Activated CD8-positive, alpha-beta memory T cell treated with anti-CD3 and anti-CD28 coated beads, Interleukin-2, amount 50 U/mL, for 48 hours (primary cell): ENCODE results near the gene TFAP2A.

ENCODE experiments used
- DNase-seq: peaks from one replicate; pipeline ENCODE4 v3.0.0-alpha.2; 2020

TFAP2A gene

DNA sequence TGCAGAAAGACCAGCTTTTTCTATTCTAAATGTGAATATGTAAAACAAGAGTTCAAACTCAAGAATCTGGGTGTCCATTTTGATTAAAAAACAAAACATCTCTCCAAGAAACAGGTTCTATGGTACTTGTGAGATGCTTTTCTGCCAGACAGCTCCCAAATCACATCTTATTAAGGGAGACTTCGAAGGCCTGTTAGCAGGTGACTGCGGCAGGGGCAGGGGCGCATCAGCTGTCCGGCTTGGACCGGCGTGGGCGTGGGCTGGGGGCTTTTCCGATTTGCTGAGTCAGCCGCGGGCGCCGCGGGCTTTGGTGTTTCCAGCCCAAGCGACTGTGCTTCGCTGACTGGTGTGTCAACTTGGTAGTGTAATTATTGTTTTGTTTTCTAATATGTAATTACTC, 32.6 kb downstream of the TFAP2A start:
- DNase-seq, result no peak

GRCh38 chr6:10381830-10382208, 33.1 kb downstream of the TFAP2A start:
- no peak for DNase-seq

GRCh38 chr6:10381133-10381829, 33.6 kb downstream of the TFAP2A start:
- DNase-seq, result peak; percentile 53

- no peak for DNase-seq
Measured at GRCh38 chr6:10375391-10375969, 39.4 kb downstream of the TFAP2A start.

DNA sequence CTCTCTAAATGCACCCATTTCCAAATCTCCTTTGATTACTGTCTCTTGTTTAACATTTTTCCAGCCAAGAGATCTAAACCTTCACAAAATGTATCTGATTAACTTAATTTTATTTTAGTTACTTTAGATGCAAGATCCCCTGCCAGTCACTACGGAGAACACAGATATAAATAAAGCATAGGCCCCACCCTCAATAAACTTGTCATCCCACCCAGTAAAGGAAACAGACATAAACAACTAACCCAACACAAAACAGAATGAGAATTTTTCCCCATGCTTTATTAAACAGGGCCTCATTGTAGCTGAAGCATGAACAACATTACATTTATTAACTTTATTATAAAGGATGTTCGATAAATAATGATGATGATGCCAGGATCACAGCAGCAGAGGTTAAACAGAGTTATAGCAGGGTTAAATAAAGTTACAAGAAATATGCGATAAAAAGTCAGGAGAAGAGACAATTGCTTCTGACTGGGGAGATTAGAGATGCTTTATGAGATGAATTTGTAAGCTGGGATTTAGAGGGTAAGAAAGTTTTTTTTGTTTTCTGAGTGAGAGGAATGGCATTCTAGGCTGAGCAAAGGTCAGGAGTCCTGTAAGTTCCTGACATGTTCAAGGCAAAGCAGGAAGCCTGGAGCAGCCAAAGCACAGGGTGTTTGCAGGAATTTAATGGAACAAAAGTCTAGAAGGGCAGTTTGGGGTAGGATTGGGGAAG, 41.1 kb downstream of the TFAP2A start:
- no peak for DNase-seq

DNA sequence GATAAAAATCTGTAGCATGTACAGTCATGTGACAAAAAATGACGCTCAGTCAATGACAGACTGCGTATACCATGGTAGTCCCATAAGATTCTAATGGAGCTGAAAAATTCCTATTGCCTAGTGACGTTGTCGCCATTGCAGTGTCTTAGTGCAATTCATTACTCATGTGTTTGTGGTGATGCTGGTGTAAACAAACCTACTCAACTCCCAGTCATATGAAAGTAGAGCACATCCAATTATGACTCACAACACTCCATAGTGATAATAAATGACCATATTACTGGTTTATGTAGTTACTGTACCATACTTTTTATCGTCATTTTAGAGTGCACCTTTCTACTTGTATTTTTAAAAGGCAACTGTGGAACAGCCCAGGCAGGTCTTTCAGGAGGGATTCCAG, 45.0 kb downstream of the TFAP2A start:
- no peak for DNase-seq

DNA sequence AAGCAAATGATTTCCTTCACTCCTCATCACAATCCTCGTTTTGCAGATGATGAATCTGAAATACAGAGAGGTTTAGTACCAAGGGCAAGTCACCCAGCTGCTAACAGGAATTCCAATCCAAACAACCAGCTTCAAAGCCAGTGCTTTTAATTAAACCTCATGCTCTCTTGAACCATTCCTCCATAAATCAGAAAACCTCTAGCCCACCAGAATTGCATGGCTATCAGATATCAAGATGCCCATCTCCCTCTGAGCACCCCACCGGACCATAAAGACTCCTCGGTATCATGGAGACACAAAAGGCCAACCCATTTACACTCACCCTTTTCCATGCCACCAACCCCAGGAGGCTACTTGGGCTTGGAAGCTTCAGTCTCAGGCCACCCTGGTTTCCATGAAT, 46.0 kb downstream of the TFAP2A start:
- no peak for DNase-seq

DNA sequence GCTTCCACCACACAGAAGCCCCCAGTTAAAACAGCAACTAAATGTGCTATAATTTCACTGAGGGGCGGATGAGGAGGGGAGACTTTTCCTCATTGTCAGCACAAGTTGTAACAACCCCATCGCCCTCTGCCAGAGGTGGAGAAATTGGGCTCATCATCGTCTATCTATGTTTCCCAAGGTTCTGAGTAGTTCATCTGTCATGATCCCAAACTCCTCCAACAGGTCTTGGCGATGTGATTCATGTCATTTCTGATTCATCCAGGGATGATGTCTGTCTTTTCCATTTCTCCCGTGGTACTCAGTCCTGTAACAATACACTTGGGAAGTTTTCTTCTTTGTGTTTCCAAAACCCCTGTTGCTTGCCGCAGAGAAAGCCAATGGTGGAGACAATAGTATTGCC, 51.0 kb downstream of the TFAP2A start:
- DNase-seq, result no peak

- no peak for DNase-seq
Measured at GRCh38 chr6:10362300-10362699, 52.6 kb downstream of the TFAP2A start.

DNA sequence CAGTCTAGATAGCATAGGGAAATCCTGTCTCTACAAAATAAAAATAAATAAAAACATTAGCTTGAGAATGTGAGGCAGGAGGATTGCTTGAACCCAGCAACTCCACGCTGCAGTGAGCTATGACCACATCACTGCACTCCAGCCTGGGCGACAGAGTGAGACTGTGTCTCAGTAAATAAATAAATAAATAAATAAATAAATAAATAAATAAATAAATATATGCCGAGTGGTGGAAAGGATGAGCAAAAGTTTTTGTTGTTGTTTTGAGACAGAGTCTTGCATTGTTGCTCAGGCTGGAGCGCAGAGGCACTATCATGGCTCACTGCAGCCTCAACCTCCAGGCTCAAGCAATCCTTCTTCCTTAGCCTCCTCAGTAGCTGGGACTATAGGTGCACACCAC, 53.4 kb downstream of the TFAP2A start:
- DNase-seq, result no peak

GRCh38 chr6:10359581-10359980, 55.3 kb downstream of the TFAP2A start:
- no peak for DNase-seq

DNA sequence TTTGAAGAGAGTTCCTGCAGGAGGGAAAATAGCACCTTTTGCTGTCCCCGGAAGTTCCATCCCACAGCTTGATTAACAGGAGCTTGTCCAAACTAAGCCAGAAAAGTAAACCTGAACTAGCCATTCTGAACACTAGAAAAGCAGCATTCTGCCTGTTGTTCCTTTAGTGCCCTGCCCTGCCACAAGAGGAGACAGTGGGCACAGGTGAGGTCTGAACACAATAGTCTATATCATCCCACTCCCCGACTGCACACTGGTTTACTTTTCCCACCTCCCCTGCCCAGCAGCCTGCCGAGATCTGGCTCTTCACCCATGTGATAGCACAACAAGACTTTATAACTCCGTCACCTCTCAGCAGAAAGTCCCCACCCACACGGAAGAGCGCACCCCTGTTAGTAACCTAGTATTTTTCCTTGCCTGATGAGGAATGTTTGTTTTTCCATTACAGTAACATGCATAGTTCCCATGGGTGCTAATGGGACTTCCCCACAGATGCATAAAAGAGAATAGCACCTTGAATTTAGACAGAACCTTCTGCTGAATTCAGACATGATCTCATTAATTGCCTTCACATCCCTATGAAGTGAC, 59.7 kb downstream of the TFAP2A start:
- no peak for DNase-seq

DNA sequence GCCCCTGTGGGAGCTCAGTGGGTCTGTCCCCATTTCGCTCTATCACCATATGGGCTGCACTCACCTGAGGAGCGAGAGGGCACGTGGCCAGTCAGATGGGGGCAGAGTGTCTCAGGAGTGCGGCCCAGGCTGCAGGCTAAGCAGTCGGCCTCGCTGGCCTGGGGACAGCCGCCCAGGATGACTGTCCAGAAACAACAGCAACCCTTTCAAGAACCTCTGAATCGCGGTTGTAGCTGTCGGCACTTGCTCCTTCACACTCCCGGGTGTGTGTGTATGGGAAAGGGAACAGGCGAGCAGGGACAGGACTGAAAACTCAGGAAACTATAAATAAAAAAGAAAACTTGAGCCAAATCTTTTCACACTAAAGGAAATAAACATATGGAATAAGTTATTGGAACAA, 63.1 kb downstream of the TFAP2A start:
- no peak for DNase-seq

DNA sequence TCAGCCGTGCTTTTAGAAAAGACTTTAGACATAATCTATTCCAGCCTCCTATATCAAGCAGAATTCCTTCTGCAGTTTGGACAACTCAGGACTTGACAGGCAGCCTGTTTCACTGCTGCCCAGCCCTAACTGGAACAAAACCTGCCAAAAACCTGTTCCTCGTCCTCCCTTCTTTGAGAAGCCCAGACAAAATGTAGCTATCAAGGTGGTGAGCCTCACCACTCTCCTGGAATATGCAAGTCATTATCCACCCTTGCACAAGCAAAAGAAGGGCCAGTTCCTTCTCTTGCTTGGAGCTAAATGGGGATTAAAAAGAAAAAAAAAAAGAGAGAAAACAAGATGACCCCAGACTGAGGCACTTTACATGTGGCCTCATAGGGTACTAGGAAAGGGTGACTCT, 64.2 kb downstream of the TFAP2A start:
- DNase-seq, result no peak

DNA sequence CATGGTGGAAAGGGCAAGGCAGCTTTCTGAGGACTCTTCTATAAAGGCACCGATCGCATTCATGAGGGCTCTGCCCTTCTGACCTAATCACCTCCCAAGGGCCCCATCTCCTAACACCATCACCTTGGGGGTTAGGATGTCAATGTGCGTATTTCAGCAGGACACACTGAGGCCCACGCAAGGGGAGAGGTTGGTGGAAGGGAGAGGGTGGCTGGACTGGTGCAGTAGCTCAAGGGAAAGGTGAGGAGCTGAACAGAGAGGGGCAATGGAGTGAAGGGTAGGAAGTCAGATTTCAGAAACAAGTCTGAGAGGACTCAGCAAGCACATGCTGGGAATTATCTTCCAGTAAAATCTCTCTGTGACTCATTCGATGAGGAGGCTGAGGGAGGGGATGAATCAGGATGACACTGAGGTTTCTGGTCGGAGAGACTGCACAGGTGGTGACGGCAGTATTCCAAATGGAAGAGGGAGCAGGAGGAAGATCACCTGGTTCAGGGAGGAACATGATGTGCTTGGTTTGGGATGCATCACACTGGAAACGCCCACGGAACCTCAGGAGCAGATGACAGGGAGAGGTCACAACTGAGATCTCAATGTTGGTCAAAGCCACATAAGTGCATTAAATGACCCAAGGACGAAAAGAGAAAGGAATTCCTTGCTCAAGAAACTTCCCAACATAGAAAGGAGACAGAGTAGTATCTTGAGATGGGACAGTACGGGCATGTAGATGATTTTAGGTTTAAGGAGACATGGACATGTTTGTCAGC, 67.1 kb downstream of the TFAP2A start:
- DNase-seq, result no peak
